ENCODE measurements around the gene PRKCD.
"Not testable (repeated sequence)": the region's sequence is repeated elsewhere in the genome, so short reads cannot be mapped to it uniquely, and the experiment has no call there.

The PRKCD gene

GRCh38 chr3:53146319-53146891 lies 14.6 kb upstream of the PRKCD start:
- no peaks in the 10 kb centered on the region for H3K36me3 Mint-ChIP-seq (ENCODE audit: low read depth)
- no peak overlapping the region for H3K4me3 Mint-ChIP-seq
- no peak overlapping the region for H3K27ac Mint-ChIP-seq
- H3K27me3 Mint-ChIP-seq (ENCODE audit: low read depth): no peaks in the 10 kb centered on the region
- H3K9me3 Mint-ChIP-seq: no peaks in the 10 kb centered on the region
- DNase-seq (ENCODE audit: low spot score): no peak
- no peaks in the 10 kb centered on the region for H3K4me1 Mint-ChIP-seq (ENCODE audit: low read depth)

- Mint-ChIP-seq H3K36me3 (ENCODE audit: low read depth) (no peaks in the 10 kb centered on the region), H3K27ac (no peak overlapping the region), H3K27me3 (ENCODE audit: low read depth) (no peaks in the 10 kb centered on the region), H3K9me3 (no peaks in the 10 kb centered on the region), H3K4me3 (no peak overlapping the region), H3K4me1 (ENCODE audit: low read depth) (no peaks in the 10 kb centered on the region)
- no peak for DNase-seq (ENCODE audit: low spot score)
Measured at GRCh38 chr3:53147151-53147902, 13.7 kb upstream of the PRKCD start.

- H3K4me1 Mint-ChIP-seq (ENCODE audit: low read depth): no peaks in the 10 kb centered on the region
- no peak for DNase-seq (ENCODE audit: low spot score)
- no peak overlapping the region for H3K4me3 Mint-ChIP-seq
- no peaks in the 10 kb centered on the region for H3K36me3 Mint-ChIP-seq (ENCODE audit: low read depth)
- no peaks in the 10 kb centered on the region for H3K27me3 Mint-ChIP-seq (ENCODE audit: low read depth)
- H3K27ac Mint-ChIP-seq: no peak overlapping the region
- no peaks in the 10 kb centered on the region for H3K9me3 Mint-ChIP-seq
Measured at GRCh38 chr3:53147903-53148400, 13.1 kb upstream of the PRKCD start.

- no peak overlapping the region for H3K4me3 Mint-ChIP-seq
- no peak overlapping the region for H3K27ac Mint-ChIP-seq
- peaks cover 7% of the 10 kb centered on the region for H3K27me3 Mint-ChIP-seq (ENCODE audit: low read depth)
Measured at GRCh38 chr3:53149006-53149690, 11.9 kb upstream of the PRKCD start.

GRCh38 chr3:53149699-53150098 lies 11.3 kb upstream of the PRKCD start:
- no peaks in the 10 kb centered on the region for H3K9me3 Mint-ChIP-seq
- no peak overlapping the region for H3K27ac Mint-ChIP-seq
- H3K4me1 Mint-ChIP-seq (ENCODE audit: low read depth): no peaks in the 10 kb centered on the region
- no peak for DNase-seq (ENCODE audit: low spot score)
- no peak overlapping the region for H3K4me3 Mint-ChIP-seq
- H3K36me3 Mint-ChIP-seq (ENCODE audit: low read depth): no peaks in the 10 kb centered on the region
- peaks cover 7% of the 10 kb centered on the region for H3K27me3 Mint-ChIP-seq (ENCODE audit: low read depth)

More at GRCh38 chr3:53149006-53149690, 11.9 kb upstream of the PRKCD start:
- no peak for DNase-seq (ENCODE audit: low spot score)
- Mint-ChIP-seq H3K9me3 (no peaks in the 10 kb centered on the region), H3K36me3 (ENCODE audit: low read depth) (no peaks in the 10 kb centered on the region), H3K4me1 (ENCODE audit: low read depth) (no peaks in the 10 kb centered on the region)

- Mint-ChIP-seq H3K36me3 (ENCODE audit: low read depth) (no peaks in the 10 kb centered on the region), H3K9me3 (no peaks in the 10 kb centered on the region), H3K27me3 (ENCODE audit: low read depth) (peaks cover 9% of the 10 kb centered on the region), H3K27ac (no peak overlapping the region), H3K4me1 (ENCODE audit: low read depth) (no peaks in the 10 kb centered on the region), H3K4me3 (no peak overlapping the region)
- DNase-seq (ENCODE audit: low spot score): no peak
Measured at GRCh38 chr3:53150247-53151085, 10.5 kb upstream of the PRKCD start.

- peaks cover 14% of the 10 kb centered on the region for H3K27me3 Mint-ChIP-seq (ENCODE audit: low read depth)
- not testable (repeated sequence) for H3K4me1 Mint-ChIP-seq (ENCODE audit: low read depth); H3K27ac Mint-ChIP-seq; H3K36me3 Mint-ChIP-seq (ENCODE audit: low read depth); H3K4me3 Mint-ChIP-seq; DNase-seq (ENCODE audit: low spot score); H3K9me3 Mint-ChIP-seq
Measured at GRCh38 chr3:53151086-53151438, 9.9 kb upstream of the PRKCD start.

- Mint-ChIP-seq H3K4me1 (ENCODE audit: low read depth) (peaks cover 3% of the 10 kb centered on the region), H3K27ac (no peak overlapping the region), H3K4me3 (no peak overlapping the region), H3K27me3 (ENCODE audit: low read depth) (peaks cover 17% of the 10 kb centered on the region), H3K9me3 (no peaks in the 10 kb centered on the region), H3K36me3 (ENCODE audit: low read depth) (no peaks in the 10 kb centered on the region)
- no peak for DNase-seq (ENCODE audit: low spot score)
Measured at GRCh38 chr3:53151465-53151864, 9.5 kb upstream of the PRKCD start.

GRCh38 chr3:53151870-53152660 lies 8.9 kb upstream of the PRKCD start:
- peaks cover 22% of the 10 kb centered on the region for H3K27me3 Mint-ChIP-seq (ENCODE audit: low read depth)
- no peak overlapping the region for H3K4me3 Mint-ChIP-seq
- no peaks in the 10 kb centered on the region for H3K36me3 Mint-ChIP-seq (ENCODE audit: low read depth)
- no peak for DNase-seq (ENCODE audit: low spot score)
- no peak overlapping the region for H3K27ac Mint-ChIP-seq
- no peaks in the 10 kb centered on the region for H3K9me3 Mint-ChIP-seq
- peaks cover 3% of the 10 kb centered on the region for H3K4me1 Mint-ChIP-seq (ENCODE audit: low read depth)

GRCh38 chr3:53153264-53153823 lies 7.7 kb upstream of the PRKCD start:
- Mint-ChIP-seq H3K27me3 (ENCODE audit: low read depth) (peaks cover 33% of the 10 kb centered on the region), H3K27ac (no peak overlapping the region), H3K4me1 (ENCODE audit: low read depth) (peaks cover 3% of the 10 kb centered on the region)

GRCh38 chr3:53153980-53154379 lies 7.0 kb upstream of the PRKCD start:
- H3K27me3 Mint-ChIP-seq (ENCODE audit: low read depth): peaks cover 39% of the 10 kb centered on the region
- no peaks in the 10 kb centered on the region for H3K9me3 Mint-ChIP-seq
- H3K4me1 Mint-ChIP-seq (ENCODE audit: low read depth): peaks cover 6% of the 10 kb centered on the region
- no peak overlapping the region for H3K27ac Mint-ChIP-seq
- no peaks in the 10 kb centered on the region for H3K36me3 Mint-ChIP-seq (ENCODE audit: low read depth)
- no peak overlapping the region for H3K4me3 Mint-ChIP-seq
- no peak for DNase-seq (ENCODE audit: low spot score)

More at GRCh38 chr3:53153264-53153823, 7.7 kb upstream of the PRKCD start:
- H3K4me3 Mint-ChIP-seq: no peak overlapping the region
- no peaks in the 10 kb centered on the region for H3K36me3 Mint-ChIP-seq (ENCODE audit: low read depth)
- DNase-seq (ENCODE audit: low spot score): no peak
- H3K9me3 Mint-ChIP-seq: no peaks in the 10 kb centered on the region

- Mint-ChIP-seq H3K36me3 (ENCODE audit: low read depth) (no peaks in the 10 kb centered on the region), H3K4me1 (ENCODE audit: low read depth) (peaks cover 7% of the 10 kb centered on the region), H3K27me3 (ENCODE audit: low read depth) (peaks cover 43% of the 10 kb centered on the region), H3K9me3 (no peaks in the 10 kb centered on the region), H3K27ac (no peak overlapping the region), H3K4me3 (no peak overlapping the region)
- DNase-seq (ENCODE audit: low spot score): no peak
Measured at GRCh38 chr3:53154881-53155285, 6.1 kb upstream of the PRKCD start.

GRCh38 chr3:53155760-53156159 lies 5.2 kb upstream of the PRKCD start:
- no peak for DNase-seq (ENCODE audit: low spot score)
- Mint-ChIP-seq H3K27ac (no peak overlapping the region), H3K36me3 (ENCODE audit: low read depth) (no peaks in the 10 kb centered on the region), H3K4me3 (no peak overlapping the region), H3K4me1 (ENCODE audit: low read depth) (peaks cover 13% of the 10 kb centered on the region), H3K9me3 (no peaks in the 10 kb centered on the region), H3K27me3 (ENCODE audit: low read depth) (peaks cover 48% of the 10 kb centered on the region)

Measured in T-helper 2 cell treated with Interferon-gamma antibody and Interleukin-4, amounts not matched to agents 5 μg/mL and 100 μg/mL, for 36 hours (primary cell).